Neural progenitor cell (in vitro differentiated cells): Measurements from ENCODE around the gene C8G. TPM values are rescaled to one million over a fixed set of nuclear protein-coding genes. Genes with fewer than 3 reads are reported as not detected.

Source experiments
- DNase-seq: peaks from one replicate; pipeline ENCODE4 v3.0.0-alpha.2; 2016; ENCODE audit warnings: low spot score
- H2AFZ ChIP-seq: fragments of 200-600 bp; sonication (generic); replicated peaks from 2 replicates; pipeline ENCODE4 v1.6.1; 2016; ENCODE audit warnings: antibody characterized with exemption
- H3F3A ChIP-seq: fragments of 200-600 bp; sonication (generic); 2 replicates; pipeline ENCODE4 v1.6.1; 2016; ENCODE audit warnings: antibody characterized with exemption, low read depth
- H3K27ac ChIP-seq: fragments of 200-600 bp; sonication (generic); 2 replicates; pipeline ENCODE4 v1.5.1; 2016; ENCODE audit warnings: mild to moderate bottlenecking
- H3K27me3 ChIP-seq: fragments of 200-600 bp; sonication (generic); 2 replicates; pipeline ENCODE4 v1.6.1; 2016; ENCODE audit warnings: mild to moderate bottlenecking, moderate library complexity
- H3K36me3 ChIP-seq: fragments of 200-600 bp; sonication (generic); 2 replicates; pipeline ENCODE4 v1.5.1; 2016
- H3K4me1 ChIP-seq: fragments of 200-600 bp; sonication (generic); 2 replicates; pipeline ENCODE4 v1.6.1; 2016; ENCODE audit warnings: mixed run types
- H3K4me2 ChIP-seq: fragments of 200-600 bp; sonication (generic); 2 replicates; pipeline ENCODE4 v1.6.1; 2016
- H3K4me3 ChIP-seq: fragments of 200-600 bp; sonication (generic); 2 replicates; pipeline ENCODE4 v1.5.1; 2016
- H3K79me2 ChIP-seq: fragments of 200-600 bp; sonication (generic); 2 replicates; pipeline ENCODE4 v1.6.1; 2016; ENCODE audit warnings: low read depth
- H3K9ac ChIP-seq: fragments of 200-600 bp; sonication (generic); 2 replicates; pipeline ENCODE4 v1.6.1; 2016
- H3K9me3 ChIP-seq: fragments of 200-600 bp; sonication (generic); 2 replicates; pipeline ENCODE4 v1.5.1; 2016; ENCODE audit warnings: low read depth
- H4K20me1 ChIP-seq: fragments of 200-600 bp; sonication (generic); 2 replicates; pipeline ENCODE4 v1.6.1; 2016; ENCODE audit warnings: low read depth
- H3K27ac Mint-ChIP-seq: 3 replicates; pipeline ENCODE4 v1.8.0; 2021; ENCODE audit warnings: mixed read lengths
- H3K27me3 Mint-ChIP-seq: 2 replicates; pipeline ENCODE4 v1.8.0; 2022; ENCODE audit warnings: low read depth, mild to moderate bottlenecking, inconsistent platforms, moderate library complexity, mixed read lengths; ENCODE audit not compliant: insufficient read depth
- H3K36me3 Mint-ChIP-seq: 3 replicates; pipeline ENCODE4 v1.8.0; 2021; ENCODE audit warnings: mixed read lengths
- H3K4me1 Mint-ChIP-seq: 3 replicates; pipeline ENCODE4 v1.8.0; 2021; ENCODE audit warnings: mixed read lengths
- H3K4me3 Mint-ChIP-seq: 3 replicates; pipeline ENCODE4 v1.8.0; 2021; ENCODE audit warnings: mild to moderate bottlenecking, moderate library complexity, mixed read lengths
- H3K9me3 Mint-ChIP-seq: 3 replicates; pipeline ENCODE4 v1.8.0; 2020; ENCODE audit warnings: mixed read lengths
- EZH2 ChIP-seq: fragments of 200-600 bp; sonication (generic); IDR thresholded peaks from 2 replicates; pipeline ENCODE4 v1.6.1; 2017; ENCODE audit warnings: antibody characterized with exemption, mild to moderate bottlenecking, moderate library complexity
- EZH2phosphoT487 ChIP-seq: fragments of 200-600 bp; sonication (generic); IDR thresholded peaks from 2 replicates; pipeline ENCODE4 v1.6.1; 2017; ENCODE audit warnings: antibody characterized with exemption
- total RNA-seq: library from RNA; depleted of rRNA; stranded (reverse); fragments of >200 nt; gene quantifications from 2 replicates; pipeline ENCODE4 v1.2.3, GENCODE V29; 2015; ENCODE audit warnings: low replicate concordance
- TF ChIP-seq, protein P1 (sequence below): fragments of 200-600 bp; sonication (generic); IDR thresholded peaks from 2 replicates; pipeline ENCODE4 v1.5.1; 2017; ENCODE audit warnings: antibody characterized with exemption, mild to moderate bottlenecking

The C8G gene
- total RNA-seq, 1 donor from 2014 or later = not detected

- Mint-ChIP-seq H3K27ac (no peak overlapping the region), H3K4me1 (no peaks in the 10 kb centered on the region), H3K9me3 (no peaks in the 10 kb centered on the region), H3K36me3 (peaks cover 7% of the 10 kb centered on the region), H3K27me3 (no peaks in the 10 kb centered on the region), H3K4me3 (no peak overlapping the region)
- Histone ChIP-seq H3K4me3 (no peak overlapping the region), H3K9ac (no peak overlapping the region), H3K79me2 (no peaks in the 10 kb centered on the region), H3K27me3 (no peaks in the 10 kb centered on the region), H3K4me2 (no peak overlapping the region), H3F3A (no peaks in the 10 kb centered on the region), H3K27ac (no peak overlapping the region), H3K4me1 (no peaks in the 10 kb centered on the region), H4K20me1 (peaks cover 3% of the 10 kb centered on the region), H3K9me3 (no peaks in the 10 kb centered on the region), H3K36me3 (no peaks in the 10 kb centered on the region), H2AFZ (no peak overlapping the region)
- no peak for DNase-seq
- no peak for TF ChIP-seq EZH2
- TF ChIP-seq, protein P1, sequence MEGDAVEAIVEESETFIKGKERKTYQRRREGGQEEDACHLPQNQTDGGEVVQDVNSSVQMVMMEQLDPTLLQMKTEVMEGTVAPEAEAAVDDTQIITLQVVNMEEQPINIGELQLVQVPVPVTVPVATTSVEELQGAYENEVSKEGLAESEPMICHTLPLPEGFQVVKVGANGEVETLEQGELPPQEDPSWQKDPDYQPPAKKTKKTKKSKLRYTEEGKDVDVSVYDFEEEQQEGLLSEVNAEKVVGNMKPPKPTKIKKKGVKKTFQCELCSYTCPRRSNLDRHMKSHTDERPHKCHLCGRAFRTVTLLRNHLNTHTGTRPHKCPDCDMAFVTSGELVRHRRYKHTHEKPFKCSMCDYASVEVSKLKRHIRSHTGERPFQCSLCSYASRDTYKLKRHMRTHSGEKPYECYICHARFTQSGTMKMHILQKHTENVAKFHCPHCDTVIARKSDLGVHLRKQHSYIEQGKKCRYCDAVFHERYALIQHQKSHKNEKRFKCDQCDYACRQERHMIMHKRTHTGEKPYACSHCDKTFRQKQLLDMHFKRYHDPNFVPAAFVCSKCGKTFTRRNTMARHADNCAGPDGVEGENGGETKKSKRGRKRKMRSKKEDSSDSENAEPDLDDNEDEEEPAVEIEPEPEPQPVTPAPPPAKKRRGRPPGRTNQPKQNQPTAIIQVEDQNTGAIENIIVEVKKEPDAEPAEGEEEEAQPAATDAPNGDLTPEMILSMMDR = no peak
- no peak for TF ChIP-seq EZH2phosphoT487
Measured at GRCh38 chr9:136926154-136926704, 18.8 kb upstream of the C8G start.

DNA sequence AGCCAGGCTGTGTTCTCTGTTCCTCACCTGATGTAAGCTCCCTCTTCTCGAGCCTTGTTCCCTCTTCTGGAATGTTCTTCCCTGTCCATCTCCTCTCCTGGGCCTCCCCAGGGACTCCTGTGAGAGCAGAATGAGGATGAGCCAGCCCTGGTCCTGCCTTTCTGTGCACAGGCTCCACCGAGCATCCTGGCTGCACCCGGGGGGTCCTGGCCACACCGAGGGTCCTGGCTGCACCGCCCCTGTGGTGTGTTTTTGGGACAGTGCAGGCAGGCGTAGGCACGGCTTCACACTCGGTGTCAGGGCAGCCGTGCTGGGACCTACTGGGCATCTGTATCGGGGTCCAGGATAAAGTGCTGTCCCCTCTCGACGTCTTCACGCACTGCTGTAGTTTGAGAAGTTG lies 18.3 kb upstream of the C8G start:
- Histone ChIP-seq H3K4me3 (no peak overlapping the region), H3F3A (no peaks in the 10 kb centered on the region), H3K27me3 (no peaks in the 10 kb centered on the region), H3K27ac (no peak overlapping the region), H3K9me3 (no peaks in the 10 kb centered on the region), H4K20me1 (peaks cover 3% of the 10 kb centered on the region), H3K9ac (no peak overlapping the region), H3K36me3 (no peaks in the 10 kb centered on the region), H3K4me2 (no peak overlapping the region), H3K4me1 (no peaks in the 10 kb centered on the region), H2AFZ (no peak overlapping the region), H3K79me2 (no peaks in the 10 kb centered on the region)
- Mint-ChIP-seq H3K27me3 (no peaks in the 10 kb centered on the region), H3K4me1 (no peaks in the 10 kb centered on the region), H3K4me3 (no peak overlapping the region), H3K27ac (no peak overlapping the region), H3K9me3 (peaks cover 2% of the 10 kb centered on the region), H3K36me3 (peaks cover 10% of the 10 kb centered on the region)
- TF ChIP-seq, protein P1 = no peak
- TF ChIP-seq EZH2phosphoT487 (no peak), EZH2 (no peak)
- DNase-seq = no peak

GRCh38 chr9:136927343-136928271 lies 17.4 kb upstream of the C8G start:
- no peak overlapping the region for H3K9ac ChIP-seq
- TF ChIP-seq EZH2 (no peak), EZH2phosphoT487 (no peak)
- TF ChIP-seq, protein P1 = no peak

More at GRCh38 chr9:136927343-136928271, 17.4 kb upstream of the C8G start:
- Mint-ChIP-seq H3K9me3 (peaks cover 5% of the 10 kb centered on the region), H3K36me3 (peaks cover 15% of the 10 kb centered on the region), H3K27ac (no peak overlapping the region), H3K4me3 (no peak overlapping the region), H3K27me3 (no peaks in the 10 kb centered on the region), H3K4me1 (no peaks in the 10 kb centered on the region)
- H4K20me1 ChIP-seq = peaks cover 3% of the 10 kb centered on the region
- H2AFZ ChIP-seq = no peak overlapping the region
- H3F3A ChIP-seq = no peaks in the 10 kb centered on the region
- no peak overlapping the region for H3K4me3 ChIP-seq
- no peak overlapping the region for H3K4me2 ChIP-seq
- no peaks in the 10 kb centered on the region for H3K27me3 ChIP-seq
- H3K36me3 ChIP-seq = no peaks in the 10 kb centered on the region
- H3K79me2 ChIP-seq = no peaks in the 10 kb centered on the region
- no peaks in the 10 kb centered on the region for H3K9me3 ChIP-seq
- no peak for DNase-seq
- no peak overlapping the region for H3K27ac ChIP-seq
- no peaks in the 10 kb centered on the region for H3K4me1 ChIP-seq
